BLaER1 (cell line): ENCODE data around the gene PSTPIP2.
"Not testable (repeated sequence)": the region's sequence is repeated elsewhere in the genome, so short reads cannot be mapped to it uniquely, and the experiment has no call there.

ENCODE experiments used
- H3K27ac ChIP-seq: shearing (Covaris generic); formaldehyde crosslinking; 2 replicates; pipeline ENCODE4 v1.8.1; 2022
- H3K27me3 ChIP-seq: shearing (Covaris generic); formaldehyde crosslinking; 2 replicates; pipeline ENCODE4 v1.8.1; 2022
- H3K36me3 ChIP-seq: shearing (Covaris generic); formaldehyde crosslinking; 2 replicates; pipeline ENCODE4 v1.8.1; 2022
- H3K4me1 ChIP-seq: shearing (Covaris generic); formaldehyde crosslinking; 2 replicates; pipeline ENCODE4 v1.8.1; 2022
- H3K4me2 ChIP-seq: shearing (Covaris generic); formaldehyde crosslinking; 2 replicates; pipeline ENCODE4 v1.8.1; 2022
- H3K4me3 ChIP-seq: shearing (Covaris generic); formaldehyde crosslinking; 2 replicates; pipeline ENCODE4 v1.8.1; 2022
- H3K9ac ChIP-seq: shearing (Covaris generic); formaldehyde crosslinking; 2 replicates; pipeline ENCODE4 v1.8.1; 2022
- H3K9me3 ChIP-seq: shearing (Covaris generic); formaldehyde crosslinking; 2 replicates; pipeline ENCODE4 v1.8.1; 2022
- H4K20me1 ChIP-seq: shearing (Covaris generic); formaldehyde crosslinking; 2 replicates; pipeline ENCODE4 v1.8.1; 2022
- Cebpa-rat ChIP-seq: shearing (Covaris generic); IDR thresholded peaks from 2 replicates; pipeline ENCODE4 v1.8.1; 2022

Gene PSTPIP2

GRCh38 chr18:45997700-45998151 lies 74.3 kb downstream of the PSTPIP2 start:
- Histone ChIP-seq H3K27me3 (no peaks in the 10 kb centered on the region), H3K27ac (no peak overlapping the region), H3K4me3 (no peak overlapping the region), H3K9me3 (peaks cover 9% of the 10 kb centered on the region; the same call in 1 of the 2 replicates), H3K9ac (no peak overlapping the region), H3K36me3 (no peaks in the 10 kb centered on the region), H3K4me2 (no peak overlapping the region), H3K4me1 (peaks cover 8% of the 10 kb centered on the region; the same call in 1 of the 2 replicates), H4K20me1 (no peaks in the 10 kb centered on the region)
- no peak for TF ChIP-seq Cebpa-rat

DNA sequence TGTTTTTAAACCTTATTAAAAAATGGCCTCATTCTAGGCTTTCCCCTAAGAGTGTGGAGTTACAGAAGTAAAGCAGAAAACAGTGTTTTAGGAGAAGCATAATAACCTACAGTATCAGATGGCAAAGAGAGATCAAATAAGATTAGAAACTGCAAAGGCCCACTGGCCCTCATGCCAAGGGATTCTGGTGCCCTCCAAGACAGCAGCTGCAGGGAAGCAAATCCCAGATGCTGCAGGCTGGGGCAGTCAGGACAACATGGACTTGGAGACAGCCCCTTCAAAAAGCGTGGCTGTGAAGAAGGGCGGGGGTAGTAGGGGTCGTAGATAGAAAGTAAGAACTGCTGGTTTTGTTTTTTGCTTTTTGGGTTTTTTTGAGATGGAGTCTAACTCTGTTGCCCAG lies 76.6 kb downstream of the PSTPIP2 start:
- no peaks in the 10 kb centered on the region for H3K27me3 ChIP-seq
- H3K4me2 ChIP-seq = no peak overlapping the region
- H3K4me1 ChIP-seq = peaks cover 8% of the 10 kb centered on the region; the same call in 1 of the 2 replicates
- H3K27ac ChIP-seq = no peak overlapping the region
- H3K9me3 ChIP-seq = no peaks in the 10 kb centered on the region
- H3K36me3 ChIP-seq = no peaks in the 10 kb centered on the region
- no peak for TF ChIP-seq Cebpa-rat
- H3K4me3 ChIP-seq = no peak overlapping the region
- no peaks in the 10 kb centered on the region for H4K20me1 ChIP-seq
- H3K9ac ChIP-seq = no peak overlapping the region

GRCh38 chr18:45993438-45993837 lies 78.6 kb downstream of the PSTPIP2 start:
- Histone ChIP-seq H3K9ac (no peak overlapping the region), H3K4me2 (no peak overlapping the region), H3K27me3 (no peaks in the 10 kb centered on the region), H3K9me3 (peaks cover 10% of the 10 kb centered on the region), H3K36me3 (no peaks in the 10 kb centered on the region), H4K20me1 (no peaks in the 10 kb centered on the region), H3K4me1 (peaks cover 5% of the 10 kb centered on the region; the same call in 1 of the 2 replicates), H3K27ac (no peak overlapping the region), H3K4me3 (no peak overlapping the region)
- no peak for TF ChIP-seq Cebpa-rat

DNA sequence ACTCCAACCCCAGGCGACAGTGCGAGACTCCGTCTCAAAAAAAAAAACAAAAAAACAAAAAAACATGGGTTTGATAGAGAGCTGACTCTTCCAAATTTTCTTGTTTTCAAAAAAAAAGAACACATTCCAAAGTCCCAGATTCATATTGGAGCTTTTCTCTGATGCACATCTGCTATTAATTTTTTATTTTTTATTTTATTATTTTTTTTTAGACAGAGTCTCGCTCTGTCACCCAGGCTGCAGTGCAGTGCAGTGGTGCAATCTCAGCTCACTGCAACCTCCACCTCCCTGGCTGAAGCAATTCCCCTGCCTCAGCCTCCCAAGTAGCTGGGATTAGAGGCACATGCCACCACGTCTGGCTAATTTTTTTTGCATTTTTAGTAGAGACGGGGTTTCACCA lies 79.5 kb downstream of the PSTPIP2 start:
- not testable (repeated sequence) for H3K36me3 ChIP-seq

GRCh38 chr18:45991788-45992187 lies 80.3 kb downstream of the PSTPIP2 start:
- Histone ChIP-seq H3K4me2 (no peak overlapping the region), H3K27ac (no peak overlapping the region), H3K9ac (no peak overlapping the region), H3K36me3 (no peaks in the 10 kb centered on the region), H3K4me1 (no peaks in the 10 kb centered on the region), H3K9me3 (peaks cover 10% of the 10 kb centered on the region), H3K27me3 (no peaks in the 10 kb centered on the region), H4K20me1 (no peaks in the 10 kb centered on the region), H3K4me3 (no peak overlapping the region)
- TF ChIP-seq Cebpa-rat = no peak

More for the DNA sequence above, 79.5 kb downstream of the PSTPIP2 start:
- H4K20me1 ChIP-seq, H3K27me3 ChIP-seq, H3K9ac ChIP-seq, H3K27ac ChIP-seq, H3K9me3 ChIP-seq, H3K4me1 ChIP-seq, H3K4me2 ChIP-seq, H3K4me3 ChIP-seq: not testable (repeated sequence)

DNA sequence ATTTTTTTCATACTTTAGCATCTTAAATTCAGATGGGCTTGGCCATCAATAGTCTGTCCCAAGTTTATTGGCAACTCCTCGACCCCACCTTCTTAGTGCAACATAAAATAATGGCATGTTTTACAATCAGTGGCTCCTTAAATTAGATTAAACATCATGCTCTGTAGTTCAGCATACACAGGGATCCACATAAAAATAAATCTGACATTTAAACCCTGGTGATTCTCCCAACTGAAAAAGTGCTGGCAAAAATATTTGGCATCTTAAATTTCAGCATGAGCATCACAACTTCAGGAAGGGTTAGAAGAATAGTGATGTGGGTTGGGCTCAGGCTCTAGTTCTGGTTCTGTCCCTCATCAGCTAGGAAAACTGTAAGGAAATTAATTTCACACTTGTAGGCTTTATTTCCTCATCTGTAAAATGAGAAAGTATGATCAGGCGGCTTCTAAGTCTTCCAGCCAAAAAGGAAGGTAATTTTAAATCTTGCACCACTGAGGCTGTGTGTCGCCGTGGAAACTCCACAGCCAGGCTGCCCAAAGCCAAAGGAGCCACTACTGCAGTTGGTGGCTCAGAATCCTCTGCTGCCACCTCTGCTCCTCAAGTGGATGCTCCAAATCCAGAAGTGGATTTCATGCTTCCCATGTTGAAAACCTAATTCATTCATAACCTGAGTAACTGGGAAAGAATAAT lies 87.4 kb downstream of the PSTPIP2 start:
- Histone ChIP-seq H3K4me2 (no peak overlapping the region), H3K36me3 (no peaks in the 10 kb centered on the region), H3K27me3 (no peaks in the 10 kb centered on the region), H3K9me3 (peaks cover 9% of the 10 kb centered on the region), H3K9ac (no peak overlapping the region), H3K27ac (no peak overlapping the region), H3K4me3 (no peak overlapping the region), H4K20me1 (no peaks in the 10 kb centered on the region), H3K4me1 (peaks cover 19% of the 10 kb centered on the region)
- TF ChIP-seq Cebpa-rat = no peak

GRCh38 chr18:45981821-45982220 lies 90.2 kb downstream of the PSTPIP2 start:
- no peak overlapping the region for H3K27ac ChIP-seq
- no peak overlapping the region for H3K9ac ChIP-seq
- peaks cover 33% of the 10 kb centered on the region for H3K4me1 ChIP-seq
- no peaks in the 10 kb centered on the region for H4K20me1 ChIP-seq
- no peak for TF ChIP-seq Cebpa-rat
- no peak overlapping the region for H3K4me3 ChIP-seq
- H3K36me3 ChIP-seq = no peaks in the 10 kb centered on the region
- no peak overlapping the region for H3K4me2 ChIP-seq
- H3K9me3 ChIP-seq = no peaks in the 10 kb centered on the region
- H3K27me3 ChIP-seq = no peaks in the 10 kb centered on the region

GRCh38 chr18:45980229-45980628 lies 91.8 kb downstream of the PSTPIP2 start:
- no peaks in the 10 kb centered on the region for H3K9me3 ChIP-seq
- no peak for TF ChIP-seq Cebpa-rat

GRCh38 chr18:45978084-45978483 lies 94.0 kb downstream of the PSTPIP2 start:
- Histone ChIP-seq H3K36me3 (no peaks in the 10 kb centered on the region), H3K27ac (0 out of 2 replicates have a peak overlapping the region, but pooled peaks have one; percentile 22), H3K4me2 (peak overlapping the region; percentile 44; the same call in 1 of the 2 replicates), H3K9ac (no peak overlapping the region), H3K9me3 (no peaks in the 10 kb centered on the region), H3K27me3 (no peaks in the 10 kb centered on the region), H3K4me1 (peaks cover 22% of the 10 kb centered on the region), H4K20me1 (no peaks in the 10 kb centered on the region), H3K4me3 (no peak overlapping the region)
- TF ChIP-seq Cebpa-rat = no peak

More at GRCh38 chr18:45980229-45980628, 91.8 kb downstream of the PSTPIP2 start:
- Histone ChIP-seq H4K20me1 (no peaks in the 10 kb centered on the region), H3K4me3 (no peak overlapping the region), H3K27ac (no peak overlapping the region), H3K4me2 (no peak overlapping the region), H3K27me3 (no peaks in the 10 kb centered on the region), H3K36me3 (no peaks in the 10 kb centered on the region), H3K9ac (no peak overlapping the region), H3K4me1 (peaks cover 33% of the 10 kb centered on the region)

DNA sequence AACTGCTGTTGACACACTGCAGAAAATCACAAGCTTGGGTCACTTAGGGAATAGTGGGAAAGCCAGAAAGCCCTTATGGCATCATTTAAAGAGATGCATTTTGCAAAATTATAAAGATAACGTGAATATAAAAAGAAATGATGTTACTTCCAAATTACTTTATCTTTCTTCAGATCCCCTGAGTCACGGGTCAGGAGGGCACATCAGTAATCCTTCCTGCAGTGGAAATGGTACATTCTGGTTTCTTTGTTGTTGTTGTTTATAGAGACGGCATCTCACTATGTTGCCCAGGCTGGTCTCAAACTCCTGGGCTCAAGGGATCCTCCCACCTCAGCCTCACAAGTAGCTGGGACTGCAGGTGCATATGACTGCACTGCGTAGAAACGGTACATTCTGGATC lies 95.1 kb downstream of the PSTPIP2 start:
- no peaks in the 10 kb centered on the region for H3K36me3 ChIP-seq
- H3K9me3 ChIP-seq = no peaks in the 10 kb centered on the region
- no peaks in the 10 kb centered on the region for H3K27me3 ChIP-seq
- no peaks in the 10 kb centered on the region for H4K20me1 ChIP-seq
- no peak overlapping the region for H3K27ac ChIP-seq
- no peak overlapping the region for H3K9ac ChIP-seq
- H3K4me2 ChIP-seq = peak overlapping the region; percentile 44; the same call in 1 of the 2 replicates
- peaks cover 13% of the 10 kb centered on the region for H3K4me1 ChIP-seq
- no peak overlapping the region for H3K4me3 ChIP-seq
- no peak for TF ChIP-seq Cebpa-rat
